HepG2 (cell line): ENCODE data around the gene CLCN4.

Source experiments
- HNF4G ChIP-seq, 2 experiments: sonication (generic) in 1 of 2; formaldehyde crosslinking in 1 of 2; IDR thresholded peaks; 2 replicates each; pipeline versions ENCODE4 v1.4.0 to v1.6.1; 2011 to 2020; ENCODE audit warnings: borderline replicate concordance in 2 of 2, low read depth in 2 of 2, mild to moderate bottlenecking in 2 of 2, low read length in 1 of 2, missing genetic modification reagents in 1 of 2, moderate library complexity in 1 of 2
- KAT8 ChIP-seq: IDR thresholded peaks from 2 replicates; pipeline ENCODE4 v1.6.1; 2016; ENCODE audit warnings: missing genetic modification reagents, missing compliant biosample characterization
- MAZ ChIP-seq, 2 experiments: sonication (generic) in 1 of 2; formaldehyde crosslinking in 1 of 2; IDR thresholded peaks; 2 replicates each; pipeline versions ENCODE4 v1.5.0 to v1.6.1; 2012 to 2020; ENCODE audit warnings: low read depth in 2 of 2, mild to moderate bottlenecking in 2 of 2, borderline replicate concordance in 1 of 2, improper control_type of control experiment in 1 of 2, low read length in 1 of 2, missing genetic modification reagents in 1 of 2, moderate library complexity in 1 of 2
- NCOA1 ChIP-seq: sonication (generic); formaldehyde crosslinking; IDR thresholded peaks from 2 replicates; pipeline ENCODE4 v1.9.0; 2021; ENCODE audit warnings: missing genetic modification reagents
- RBAK ChIP-seq: sonication (generic); formaldehyde crosslinking; IDR thresholded peaks from 2 replicates; pipeline ENCODE4 v1.5.1; 2020; ENCODE audit warnings: mild to moderate bottlenecking, missing genetic modification reagents
- ZFAT ChIP-seq: sonication (generic); formaldehyde crosslinking; conservative IDR thresholded peaks from 2 replicates; pipeline ENCODE4 v1.8.1; 2023; ENCODE audit warnings: missing genetic modification reagents, inconsistent platforms
- ZNF660 ChIP-seq: sonication (generic); formaldehyde crosslinking; IDR thresholded peaks from 2 replicates; pipeline ENCODE4 v1.5.1; 2020; ENCODE audit warnings: mild to moderate bottlenecking, low read depth, missing genetic modification reagents, borderline replicate concordance

DNA sequence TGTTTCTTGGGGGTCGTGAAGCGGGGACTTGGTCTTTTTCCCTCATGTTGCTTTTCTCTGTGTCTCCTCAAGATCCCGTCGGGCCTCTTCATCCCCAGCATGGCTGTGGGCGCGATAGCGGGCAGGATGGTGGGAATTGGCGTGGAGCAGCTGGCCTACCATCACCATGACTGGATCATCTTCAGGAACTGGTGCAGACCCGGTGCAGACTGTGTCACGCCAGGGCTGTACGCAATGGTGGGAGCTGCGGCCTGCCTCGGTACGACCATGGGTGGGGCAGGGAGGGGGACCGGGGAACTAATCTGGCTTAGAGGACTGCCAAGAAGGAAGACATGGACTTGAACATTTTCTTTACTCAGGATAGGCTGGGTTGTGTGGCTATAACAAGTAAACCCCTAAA lies 55.6 kb downstream of the CLCN4 start:
- TF ChIP-seq NCOA1 (CRISPR knock-in tag) (no peak), ZFAT (CRISPR knock-in tag) (no peak), HNF4G (IDR thresholded peaks at IDR 0.05; ENCODE audit: borderline replicate concordance, low read depth, low read length) (no peak), HNF4G (CRISPR knock-in tag; IDR thresholded peaks at IDR 0.05; ENCODE audit: borderline replicate concordance, low read depth) (no peak), MAZ (IDR thresholded peaks at IDR 0.05; ENCODE audit: borderline replicate concordance, low read depth, low read length) (no peak), MAZ (CRISPR knock-in tag; IDR thresholded peaks at IDR 0.05; ENCODE audit: low read depth) (no peak), KAT8 (no peak), RBAK (CRISPR knock-in tag) (no peak), ZNF660 (no peak)
